Hypothalamus (tissue), 51 donors: ENCODE data around the gene HS3ST6.
"Not testable (repeated sequence)": the region's sequence is repeated elsewhere in the genome, so short reads cannot be mapped to it uniquely, and the experiment has no call there.

Experiments
- DNase-seq, 51 donors: peaks; one replicate each; lab custom pipeline; 2025; lab: John Stamatoyannopoulos, UW

HS3ST6 gene

GRCh38 chr16:1909561-1910231 lies 8.5 kb downstream of the HS3ST6 start:
- no peak for DNase-seq

GRCh38 chr16:1908983-1909382 lies 9.2 kb downstream of the HS3ST6 start:
- no peak for DNase-seq

GRCh38 chr16:1908184-1908583 lies 10.0 kb downstream of the HS3ST6 start:
- DNase-seq: no peak

GRCh38 chr16:1907226-1907860 lies 10.9 kb downstream of the HS3ST6 start:
- DNase-seq: no peak

GRCh38 chr16:1906846-1907165 lies 11.4 kb downstream of the HS3ST6 start:
- no peak for DNase-seq

- no peak for DNase-seq
Observed at GRCh38 chr16:1906055-1906845, 12.0 kb downstream of the HS3ST6 start.

GRCh38 chr16:1903845-1904840 lies 14.1 kb downstream of the HS3ST6 start:
- no peak for DNase-seq

- no peak for DNase-seq
Observed at GRCh38 chr16:1903220-1903574, 15.0 kb downstream of the HS3ST6 start.

- DNase-seq: no peak
Observed at GRCh38 chr16:1902547-1903219, 15.5 kb downstream of the HS3ST6 start.

- DNase-seq: no peak
Observed at GRCh38 chr16:1900452-1900774, 17.8 kb downstream of the HS3ST6 start.

- DNase-seq: no peak
Observed at GRCh38 chr16:1899641-1900451, 18.4 kb downstream of the HS3ST6 start.

GRCh38 chr16:1897692-1898091 lies 20.5 kb downstream of the HS3ST6 start:
- DNase-seq: not testable (repeated sequence)

- no peak for DNase-seq
Observed at GRCh38 chr16:1895949-1896675, 22.1 kb downstream of the HS3ST6 start.

- DNase-seq: no peak
Observed at GRCh38 chr16:1895068-1895467, 23.1 kb downstream of the HS3ST6 start.

GRCh38 chr16:1890708-1891050 lies 27.5 kb downstream of the HS3ST6 start:
- DNase-seq: no peak

- no peak for DNase-seq
Observed at GRCh38 chr16:1890024-1890707, 28.0 kb downstream of the HS3ST6 start.

- DNase-seq: no peak
Observed at GRCh38 chr16:1887711-1888354, 30.4 kb downstream of the HS3ST6 start.

GRCh38 chr16:1884889-1885288 lies 33.3 kb downstream of the HS3ST6 start:
- no peak for DNase-seq
